Measurements from ENCODE around the gene CD276.
"Not testable (repeated sequence)": the region's sequence is repeated elsewhere in the genome, so short reads cannot be mapped to it uniquely, and the experiment has no call there.

The CD276 gene

DNA sequence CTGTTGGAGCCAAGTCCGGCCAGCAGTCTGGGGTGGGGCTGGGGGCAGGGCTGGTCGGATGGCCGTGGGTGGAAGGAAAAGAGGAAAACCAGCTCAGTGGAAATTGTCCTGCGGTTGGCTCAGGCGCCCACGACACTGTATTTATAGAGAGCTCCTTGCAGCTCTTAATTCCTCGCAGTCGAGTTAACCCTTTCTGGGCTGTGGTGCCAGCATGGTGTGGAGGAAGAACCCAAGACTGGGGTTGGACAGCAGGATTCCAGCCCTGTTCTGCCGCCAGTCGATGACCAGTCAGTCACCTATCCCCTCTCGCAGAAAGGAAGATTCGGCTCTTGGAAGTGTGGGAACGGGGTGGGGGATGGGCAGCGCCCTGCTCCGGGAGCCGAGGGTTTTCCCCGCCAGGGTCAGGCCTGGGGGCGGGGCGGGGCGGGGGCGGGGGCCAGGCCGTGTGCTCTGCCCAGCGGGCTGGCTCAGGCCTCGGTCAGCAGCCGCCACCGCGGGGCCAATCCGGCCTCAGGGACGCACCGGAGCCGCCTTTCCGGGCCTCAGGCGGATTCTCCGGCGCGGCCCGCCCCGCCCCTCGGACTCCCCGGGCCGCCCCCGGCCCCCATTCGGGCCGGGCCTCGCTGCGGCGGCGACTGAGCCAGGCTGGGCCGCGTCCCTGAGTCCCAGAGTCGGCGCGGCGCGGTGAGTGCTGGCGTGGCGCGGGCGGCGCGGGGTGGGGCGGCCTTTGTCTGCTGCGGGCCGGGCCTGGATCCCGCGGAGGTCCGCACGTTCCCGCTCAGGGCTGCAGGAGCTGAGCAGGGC is at the start of gene CD276:
Gene CD276, plus strand, starts transcription at position 607 of the 804 bp plus-strand sequence. CDS start 15,257 bp downstream, outside the sequence.
- DNase-seq (ENCODE audit: low read depth in 2 of 2) = no peak

DNA sequence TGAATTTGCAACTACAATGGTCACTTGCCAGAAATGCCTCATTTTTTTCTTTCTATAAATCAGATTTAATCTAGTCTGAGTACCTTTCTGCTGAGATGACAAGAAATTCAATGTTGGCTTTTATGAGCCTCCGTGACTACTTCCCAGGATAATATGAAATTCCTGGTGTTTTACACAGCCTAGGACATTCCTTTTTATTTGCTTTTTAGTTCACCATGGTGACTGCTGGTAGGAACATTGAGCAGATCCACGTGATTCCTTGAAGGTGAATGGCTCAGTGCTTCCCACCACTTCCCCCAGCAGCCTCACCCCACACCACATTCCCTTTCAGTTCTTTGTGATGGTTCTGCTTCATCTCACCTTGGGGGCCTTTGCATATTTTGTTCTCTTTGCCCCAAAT is 46.7 kb upstream of the CD276 start:
- no peak for DNase-seq (ENCODE audit: low read depth in 2 of 2)

DNA sequence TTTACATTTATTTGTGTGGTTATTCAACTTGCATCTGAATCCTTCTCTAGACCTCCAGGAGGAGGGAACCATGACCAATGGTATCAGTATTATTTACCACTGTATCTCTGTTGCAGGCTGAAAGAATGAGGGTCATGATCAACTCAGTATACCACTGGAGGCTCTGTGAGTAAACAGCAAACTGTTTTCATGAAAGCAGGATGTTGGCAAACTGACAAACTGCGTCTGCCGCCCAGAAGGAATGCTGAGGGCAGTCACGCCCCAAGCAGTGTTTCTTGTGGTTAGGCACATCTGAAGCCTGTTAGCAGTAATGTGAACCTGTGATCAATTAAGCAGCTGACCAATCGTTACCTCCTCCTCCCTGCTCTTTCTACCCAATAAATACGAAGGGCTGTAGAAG is 44.7 kb upstream of the CD276 start:
- not testable (repeated sequence) for DNase-seq (ENCODE audit: low read depth in 2 of 2)

DNA sequence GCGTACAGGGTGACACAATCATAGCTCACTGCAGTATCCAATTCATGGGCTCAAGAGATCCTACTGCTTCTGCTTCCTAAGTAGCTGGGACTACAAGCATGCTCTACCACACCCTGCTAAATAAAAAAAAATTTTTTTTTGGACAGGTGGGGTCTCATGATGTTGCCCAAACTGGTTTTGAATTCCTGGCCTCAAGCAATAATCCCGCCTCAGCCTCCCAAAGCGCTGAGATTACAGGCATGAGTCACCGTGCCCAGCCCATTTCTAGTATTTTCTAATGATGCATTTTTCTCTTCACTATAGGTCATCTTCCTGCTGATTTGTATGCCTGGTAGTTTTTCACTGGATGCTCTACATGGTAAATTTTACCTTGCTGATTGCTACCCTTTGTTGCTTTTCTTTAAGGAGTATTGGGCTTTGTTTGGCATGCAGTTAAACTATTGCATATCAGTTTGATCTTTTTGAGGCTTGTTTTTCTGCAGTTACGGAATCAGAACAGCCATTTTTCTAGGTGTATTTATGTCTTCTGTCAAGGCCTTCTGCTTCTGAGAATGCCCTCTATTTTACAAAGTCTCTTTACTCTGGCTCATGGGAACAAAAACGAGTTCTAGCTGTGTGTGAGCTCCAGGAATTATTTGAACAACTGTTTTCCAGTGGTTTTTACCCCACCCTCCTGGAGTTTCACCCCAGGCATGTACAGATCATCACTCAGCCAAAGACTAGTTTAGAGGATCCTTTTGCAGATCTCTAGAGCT is 36.7 kb upstream of the CD276 start:
- no peak for DNase-seq (ENCODE audit: low read depth in 2 of 2)

DNA sequence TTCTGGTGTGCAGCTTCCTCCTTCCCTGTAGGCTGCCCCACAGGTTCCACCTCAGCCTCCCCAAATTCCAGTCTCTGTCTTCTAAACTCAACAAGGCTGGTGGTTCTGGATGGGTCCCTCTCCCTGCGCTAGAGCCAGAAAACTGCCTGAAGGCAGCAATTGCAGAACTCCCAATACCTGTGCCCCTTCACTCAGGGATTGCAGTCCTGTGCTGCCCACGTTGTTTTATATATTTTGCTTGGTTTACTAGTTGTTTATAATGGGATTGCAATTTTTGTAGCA is 36.2 kb upstream of the CD276 start:
- DNase-seq (ENCODE audit: low read depth in 2 of 2) = no peak

DNA sequence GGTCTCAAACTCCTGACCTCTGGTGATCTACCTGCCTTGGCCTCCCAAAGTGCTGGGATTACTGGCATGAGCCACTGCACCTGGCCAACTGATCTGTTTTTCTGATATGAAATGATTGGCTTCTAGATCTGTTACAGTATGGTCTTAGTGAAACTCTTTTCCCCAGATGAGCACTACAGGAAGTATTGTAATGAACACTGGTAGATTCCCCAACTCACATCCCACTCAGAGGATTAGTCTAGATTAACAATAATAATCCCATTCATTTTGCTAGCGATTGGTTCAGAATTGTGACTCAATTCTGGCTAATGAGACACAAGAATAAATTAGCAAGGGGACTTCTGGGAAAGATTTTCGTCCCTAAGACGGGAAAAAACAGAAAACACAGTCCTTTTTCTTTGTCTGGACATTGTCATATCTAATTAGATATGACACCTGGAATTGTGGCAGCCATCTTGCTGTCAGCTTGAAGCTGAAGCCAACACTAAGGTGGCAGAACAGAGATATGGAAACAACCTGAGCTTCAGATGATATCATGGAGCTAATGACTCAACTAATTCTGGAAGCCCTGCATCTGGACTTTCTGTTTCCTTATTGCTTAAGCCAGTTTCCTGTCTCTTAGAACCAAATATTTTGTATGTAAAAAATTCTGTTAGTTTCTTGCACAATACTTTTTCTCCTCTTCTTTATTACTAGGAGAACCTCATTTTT is 33.6 kb upstream of the CD276 start:
- no peak for DNase-seq (ENCODE audit: low read depth in 2 of 2)

DNA sequence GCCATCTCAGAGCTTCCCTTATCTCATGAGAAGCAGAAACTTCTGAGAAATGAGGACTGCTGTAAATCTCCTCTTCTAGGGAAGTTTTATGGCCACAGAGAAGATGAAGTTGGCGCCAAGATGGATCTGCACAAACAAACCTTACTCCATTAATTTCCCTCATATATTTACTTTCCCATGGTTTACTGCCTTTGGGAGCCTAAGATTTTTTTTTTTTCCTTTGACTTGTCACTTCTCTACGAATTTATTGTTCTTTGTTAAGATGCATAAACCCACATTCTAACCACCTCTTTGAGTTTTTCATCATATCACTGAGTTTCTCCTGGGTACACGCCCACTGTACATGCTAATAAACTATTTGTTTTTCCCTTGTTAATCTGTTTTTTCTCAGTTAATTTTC is 29.5 kb upstream of the CD276 start:
- DNase-seq (ENCODE audit: low read depth in 2 of 2) = no peak

DNA sequence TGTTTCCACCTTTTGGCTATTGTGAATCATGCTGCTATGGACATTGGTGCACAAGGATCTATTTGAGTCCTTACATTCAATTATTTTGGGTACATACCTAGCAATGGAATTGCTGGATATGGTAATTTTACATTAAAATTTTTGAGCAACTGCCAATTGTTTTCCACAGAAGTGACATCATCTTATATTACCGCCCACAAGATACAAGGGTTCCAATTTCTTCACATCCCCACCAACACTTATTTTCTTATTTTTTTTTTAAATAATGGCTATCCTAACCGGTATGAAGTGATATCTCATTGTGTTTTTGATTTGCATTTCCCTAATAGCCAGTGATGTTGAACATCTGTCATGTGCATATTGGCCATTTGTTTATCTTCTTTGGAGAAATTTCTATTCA is 28.5 kb upstream of the CD276 start:
- no peak for DNase-seq (ENCODE audit: low read depth in 2 of 2)

DNA sequence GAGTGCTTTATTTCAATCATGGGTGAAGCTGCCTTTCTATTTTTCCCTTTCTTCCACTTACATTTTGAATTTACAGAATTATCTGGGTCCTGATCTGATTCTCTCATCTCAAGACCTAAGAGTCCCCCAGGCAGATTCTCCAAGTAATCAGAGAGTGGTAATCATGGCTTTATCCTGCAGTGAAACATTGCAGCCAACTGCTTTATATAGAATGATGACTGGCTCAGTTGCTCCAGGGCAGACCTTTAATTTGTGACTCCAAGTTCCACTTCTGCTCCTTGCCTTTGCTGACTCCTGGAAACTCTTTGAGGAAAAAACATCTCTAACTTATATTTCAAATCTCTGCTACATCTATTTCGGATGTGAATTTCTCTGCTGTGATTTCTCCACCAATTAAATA is 25.5 kb upstream of the CD276 start:
- DNase-seq (ENCODE audit: low read depth in 2 of 2) = no peak

DNA sequence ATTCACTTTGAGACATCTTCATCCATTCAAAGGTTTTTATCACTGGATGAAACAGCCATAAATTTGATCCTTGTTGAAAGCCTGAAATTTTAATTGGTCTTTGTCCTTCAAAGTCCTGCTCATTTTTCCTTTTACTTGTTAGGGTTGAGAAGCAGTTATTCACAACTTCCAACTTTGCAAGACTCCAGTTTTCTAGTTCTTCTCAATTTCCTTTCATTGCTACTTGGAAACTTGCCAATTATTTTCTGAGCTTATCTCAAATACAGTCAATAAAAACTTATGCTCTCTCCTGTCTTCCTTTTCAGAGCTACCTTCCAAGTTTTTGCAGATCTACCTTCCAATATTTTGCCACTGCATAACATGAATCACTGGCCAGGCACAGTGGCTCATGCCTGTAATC is 23.7 kb upstream of the CD276 start:
- DNase-seq (ENCODE audit: low read depth in 2 of 2) = no peak

DNA sequence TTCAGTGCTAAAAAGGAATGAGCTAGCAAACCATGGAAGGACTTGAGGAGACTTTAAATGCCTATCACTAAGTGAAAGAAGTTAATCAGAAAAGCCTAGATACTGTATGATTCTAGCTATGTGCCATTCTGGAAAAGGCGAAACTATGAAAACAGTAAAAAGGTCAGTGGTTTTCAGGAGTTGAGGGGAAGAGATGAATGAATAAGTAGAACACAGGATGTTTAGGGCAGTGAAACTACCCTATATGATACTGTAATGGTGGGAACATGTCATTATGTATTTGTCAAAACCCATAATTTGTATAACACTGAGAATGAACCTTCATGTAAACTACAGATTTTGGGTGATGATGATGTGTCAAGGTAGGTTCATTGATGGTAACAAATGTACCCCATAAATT is 9.6 kb upstream of the CD276 start:
- no peak for DNase-seq (ENCODE audit: low read depth in 2 of 2)

DNA sequence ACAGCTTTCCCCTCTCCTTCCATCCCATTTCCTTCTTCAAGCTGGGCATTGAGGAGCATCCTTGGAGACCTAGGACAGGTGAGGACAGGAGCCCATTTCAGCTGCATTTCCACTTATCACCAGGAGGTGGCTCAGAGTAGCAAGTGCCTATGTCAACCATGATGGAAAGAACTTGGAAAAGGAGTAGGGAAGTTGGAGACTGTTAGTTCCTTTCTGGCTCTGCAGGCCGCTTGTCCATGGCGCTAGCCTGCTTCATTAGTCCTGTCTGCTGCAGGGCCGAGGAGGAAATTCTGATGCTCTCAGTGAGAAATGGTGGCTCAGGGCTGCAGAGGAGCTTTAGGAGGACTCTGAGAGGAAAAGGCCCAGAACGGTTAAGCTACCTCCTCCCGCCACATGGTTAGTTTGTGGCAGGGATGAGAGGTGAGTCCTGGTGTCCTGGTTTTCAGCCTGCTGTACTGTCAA is 7.0 kb upstream of the CD276 start:
- peak; percentile 25 to 38 for DNase-seq (ENCODE audit: low read depth in 2 of 2)

DNA sequence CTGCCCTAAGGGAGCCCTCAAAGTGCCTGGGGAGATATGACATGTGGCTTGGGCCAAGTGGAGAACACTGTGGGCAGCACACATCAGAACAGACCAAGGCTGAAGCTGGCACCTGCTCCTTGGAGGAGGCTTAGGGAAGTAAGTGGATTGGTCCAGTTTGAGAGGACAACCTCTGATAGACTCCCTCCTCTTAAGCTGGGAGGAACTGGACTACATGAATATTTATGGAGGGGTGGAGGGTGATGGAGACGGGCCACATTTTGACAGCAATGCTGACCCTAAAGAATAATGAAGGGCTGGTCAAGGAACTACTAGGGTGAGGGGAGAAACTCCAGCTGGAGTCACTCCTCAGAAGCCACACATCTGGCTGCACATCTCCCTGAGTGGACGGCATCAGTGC is 6.5 kb upstream of the CD276 start:
- no peak for DNase-seq (ENCODE audit: low read depth in 2 of 2)

DNA sequence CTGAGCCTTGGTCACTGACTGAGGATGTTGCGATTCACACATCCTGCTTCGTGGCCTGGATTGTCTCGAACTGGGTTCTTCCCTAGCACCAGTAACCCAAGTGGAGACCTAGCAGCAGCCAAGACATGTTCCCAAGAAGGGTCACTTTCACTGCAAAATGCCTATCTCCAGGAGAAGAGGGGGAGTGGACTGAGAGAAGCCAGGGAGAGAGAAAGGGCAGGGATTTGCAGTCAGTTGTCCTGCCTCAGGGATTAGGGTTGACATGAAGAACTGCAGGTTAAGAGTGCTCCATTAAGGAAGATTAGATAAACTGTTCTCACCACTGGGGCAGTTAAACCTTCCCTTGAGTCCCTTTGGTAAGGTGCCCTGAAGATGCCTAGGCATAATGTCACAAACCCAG is 5.7 kb upstream of the CD276 start:
- no peak for DNase-seq (ENCODE audit: low read depth in 2 of 2)

DNA sequence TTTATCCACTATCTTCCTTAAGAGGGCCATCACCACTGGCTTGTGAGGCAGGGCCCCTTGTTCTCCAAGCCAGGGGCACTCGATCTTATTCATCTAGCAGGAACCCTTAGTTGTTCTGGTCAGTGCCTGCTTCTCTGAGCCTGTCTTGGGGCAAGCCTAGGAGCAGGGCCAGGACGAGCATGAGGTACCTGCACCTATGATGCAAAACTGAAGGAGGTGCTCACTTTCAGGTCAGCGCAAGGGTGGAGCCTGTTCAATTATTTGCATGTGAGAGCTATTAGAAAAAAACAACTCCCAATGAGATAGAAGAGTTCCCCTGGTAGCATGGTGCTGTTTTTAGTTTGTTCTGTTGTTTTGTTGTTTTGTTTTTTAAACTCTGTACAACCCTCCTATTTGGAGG is 5.0 kb upstream of the CD276 start:
- DNase-seq (ENCODE audit: low read depth in 2 of 2) = no peak

DNA sequence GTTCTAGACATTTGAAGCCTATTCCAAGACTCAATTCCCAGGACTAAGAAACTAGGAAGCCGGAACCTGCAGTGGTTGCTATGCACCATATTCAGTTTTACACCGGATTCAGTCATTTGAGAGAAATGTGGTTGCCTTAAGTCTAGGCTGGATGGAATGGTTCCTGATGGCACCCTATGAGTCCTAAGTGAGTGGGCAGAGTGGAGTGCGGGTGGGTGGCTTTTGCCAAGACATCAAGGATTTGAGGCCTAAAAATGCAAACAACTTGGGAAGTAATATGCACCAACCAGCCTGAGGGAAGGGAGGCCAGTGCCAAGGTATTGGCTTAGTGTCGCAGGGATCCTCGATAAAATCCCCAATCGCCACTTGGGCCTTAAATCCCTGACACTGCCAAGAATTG is 4.2 kb upstream of the CD276 start:
- no peak for DNase-seq (ENCODE audit: low read depth in 2 of 2)

DNA sequence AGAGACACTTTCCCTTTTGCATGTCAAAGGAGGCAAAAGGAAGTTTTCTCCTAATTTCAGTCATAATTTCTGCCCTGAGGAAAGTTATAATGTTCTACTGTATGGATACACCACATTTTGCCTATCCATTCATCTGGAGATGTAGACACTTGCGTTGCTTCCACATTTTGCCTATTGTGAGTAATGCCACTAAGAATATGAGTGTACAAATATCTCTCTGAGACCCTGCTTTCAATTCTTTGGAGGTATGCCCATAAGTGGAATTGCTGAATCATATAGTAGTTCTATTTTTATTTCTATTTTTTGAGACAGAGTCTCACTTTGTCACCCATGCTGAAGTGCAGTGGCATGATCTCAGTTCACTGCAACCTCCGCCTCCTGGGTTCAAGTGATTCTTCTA is 3.6 kb upstream of the CD276 start:
- no peak for DNase-seq (ENCODE audit: low read depth in 2 of 2)

DNA sequence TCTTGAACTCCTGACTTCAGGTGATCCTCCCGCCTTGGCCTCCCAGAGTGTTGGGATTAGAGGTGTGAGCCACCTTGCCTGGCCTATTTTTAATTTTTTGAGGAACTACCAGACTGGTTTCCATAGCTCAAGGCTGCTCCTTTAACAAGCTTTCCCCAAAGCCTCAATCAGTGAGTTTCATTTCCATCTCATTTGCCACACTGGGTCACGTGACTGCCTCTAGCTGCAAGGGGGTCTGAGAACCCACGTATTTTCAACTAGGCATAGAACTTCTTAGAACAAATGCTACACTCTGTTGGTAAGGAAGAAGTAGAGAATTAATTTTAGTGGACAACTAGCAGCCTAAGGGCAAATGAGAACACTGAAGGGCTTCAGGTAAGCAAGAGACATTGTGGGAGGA is 3.1 kb upstream of the CD276 start:
- no peak for DNase-seq (ENCODE audit: low read depth in 2 of 2)

DNA sequence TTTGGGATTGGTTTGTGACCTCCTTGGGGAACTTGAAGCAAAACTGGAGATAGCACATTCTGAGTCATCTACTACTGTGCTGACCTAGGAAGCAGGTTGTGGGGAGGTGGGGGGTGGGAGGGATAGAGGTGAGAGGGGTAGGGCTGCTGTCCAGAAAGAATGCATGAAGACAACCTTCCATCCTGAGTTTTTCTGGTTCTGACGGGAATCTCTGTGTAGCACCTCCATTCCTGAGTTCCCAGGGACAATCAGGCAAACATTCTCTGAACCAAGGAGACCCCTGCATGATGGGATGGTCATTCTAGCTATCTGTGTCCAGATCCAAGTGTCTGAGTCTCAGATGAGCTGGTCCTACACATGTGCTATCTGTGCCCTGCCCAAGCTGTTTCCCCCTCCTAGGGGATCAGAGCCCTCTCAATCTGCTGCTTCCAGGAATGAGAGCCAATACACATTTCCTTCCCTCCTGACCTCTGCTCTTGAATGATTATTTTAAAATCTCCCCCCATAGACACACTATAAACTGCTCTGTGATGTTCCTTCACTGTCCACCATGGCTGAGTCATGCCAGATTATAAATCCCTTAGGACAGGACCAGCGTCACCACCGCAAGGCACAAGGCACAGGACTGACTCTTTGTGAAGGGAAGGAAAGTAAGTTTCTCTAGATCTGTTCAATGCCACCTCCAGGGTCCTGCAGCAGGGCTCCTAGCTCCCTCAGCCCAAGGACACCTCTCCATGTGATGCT is 2.2 kb upstream of the CD276 start:
- DNase-seq (ENCODE audit: low read depth in 2 of 2) = no peak

DNA sequence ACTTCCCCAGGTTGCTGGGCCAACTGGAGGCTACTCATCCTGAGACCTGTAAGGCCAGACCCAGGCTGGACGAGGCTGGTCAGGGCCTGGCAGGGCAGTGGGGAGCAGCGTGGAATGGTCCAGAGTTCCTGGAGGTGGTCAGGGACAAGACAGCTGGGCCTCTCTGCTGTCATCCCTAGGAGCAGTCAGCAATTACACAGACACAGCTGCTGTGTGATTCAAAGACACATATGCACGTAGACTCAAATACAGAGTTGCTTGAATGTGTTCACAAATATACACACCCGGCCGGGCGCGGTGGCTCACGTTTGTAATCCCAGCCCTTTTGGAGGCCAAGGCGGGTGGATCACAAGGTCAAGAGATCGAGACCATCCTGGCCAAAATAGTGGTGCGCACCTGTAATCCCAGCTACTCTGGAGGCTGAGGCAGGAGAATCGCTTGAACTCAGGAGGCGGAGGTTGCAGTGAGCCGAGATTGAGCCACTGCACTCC is 1.5 kb upstream of the CD276 start:
- no peak for DNase-seq (ENCODE audit: low read depth in 2 of 2)

DNA sequence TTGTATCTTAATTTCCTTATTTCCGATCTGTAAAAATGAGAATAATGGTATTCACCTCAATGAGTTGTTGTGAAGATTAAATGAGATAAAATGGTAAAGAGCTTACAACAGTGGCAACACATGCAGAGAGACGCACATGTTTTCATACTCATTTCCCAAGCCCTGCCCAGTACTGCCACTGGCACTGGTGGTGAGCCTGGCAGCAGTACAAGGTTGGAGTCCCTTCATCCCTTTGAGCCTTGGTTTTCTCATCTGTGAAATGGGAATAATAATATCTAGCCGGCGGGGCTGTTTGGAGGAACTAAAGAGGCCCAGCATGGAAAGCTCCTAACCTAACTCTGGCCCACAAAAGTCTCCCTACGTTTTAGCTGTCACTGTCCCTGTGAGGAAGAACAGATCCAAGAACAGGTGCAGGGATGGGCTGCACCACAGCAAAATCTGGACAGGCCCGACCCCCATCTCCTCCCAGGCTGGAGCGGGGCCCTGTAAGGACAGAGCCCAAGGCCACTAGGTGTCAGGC is 866 bp upstream of the CD276 start:
- DNase-seq (ENCODE audit: low read depth in 2 of 2) = no peak

All from stimulated activated CD4-positive, alpha-beta T cell treated with anti-CD3 and anti-CD28 coated beads, Interleukin-4, amount 100 ng/mL, for 48 hours (primary cell).